Thoracic aorta (tissue), 2 donors: ENCODE results near the gene C10orf95. TPM values are rescaled to one million over a fixed set of nuclear protein-coding genes. Genes with fewer than 3 reads are reported as not detected.

Experiments
- ATAC-seq: fragments of 150-250 bp; one replicate; pipeline ENCODE4 v1.8.0; 2017; ENCODE audit warnings: low read depth; ENCODE audit not compliant: insufficient number of reproducible peaks, low FRiP score
- DNase-seq: peaks from one replicate; pipeline ENCODE4 v3.0.0-alpha.2; 2020; ENCODE audit warnings: low spot score
- H3K27ac ChIP-seq, 2 donors: fragments of 200-600 bp; sonication (generic); 1 replicate in 1 of 2; 2 replicates in 1 of 2; pipeline ENCODE4 v1.5.1; 2016; ENCODE audit warnings: mild to moderate bottlenecking in 2 of 2, moderate library complexity in 2 of 2
- H3K27me3 ChIP-seq: fragments of 200-600 bp; sonication (generic); replicated peaks from 2 replicates; pipeline ENCODE4 v1.6.0; 2016; ENCODE audit warnings: mild to moderate bottlenecking; ENCODE audit not compliant: insufficient read depth
- H3K36me3 ChIP-seq: fragments of 200-600 bp; sonication (generic); one replicate; pipeline ENCODE4 v1.5.1; 2016
- H3K4me1 ChIP-seq, 2 donors: fragments of 200-600 bp; sonication (generic); 1 replicate in 1 of 2; 2 replicates in 1 of 2; pipeline versions ENCODE4 v1.5.1 to v1.6.0; 2016; ENCODE audit warnings: low read depth in 2 of 2, mild to moderate bottlenecking in 1 of 2; ENCODE audit not compliant: control insufficient read depth in 1 of 2
- H3K4me3 ChIP-seq: fragments of 200-600 bp; sonication (generic); 2 replicates; pipeline ENCODE4 v1.5.1; 2016; ENCODE audit warnings: mild to moderate bottlenecking
- H3K9me3 ChIP-seq: fragments of 200-600 bp; sonication (generic); 2 replicates; pipeline ENCODE4 v1.5.1; 2016
- total RNA-seq, 2 donors: library from RNA; depleted of rRNA; stranded (reverse); fragments of >200 nt; gene quantifications; one replicate each; pipeline versions ENCODE4 v1.1.0 to v1.2.3, GENCODE V29; 2016
- TF ChIP-seq, protein P1 (sequence below): fragments of 200-600 bp; sonication (generic); IDR thresholded peaks from one replicate; pipeline ENCODE4 v1.5.1; 2019; ENCODE audit warnings: antibody characterized with exemption

The C10orf95 gene
- total RNA-seq, 2 donors from 2014 or later = not detected

DNA sequence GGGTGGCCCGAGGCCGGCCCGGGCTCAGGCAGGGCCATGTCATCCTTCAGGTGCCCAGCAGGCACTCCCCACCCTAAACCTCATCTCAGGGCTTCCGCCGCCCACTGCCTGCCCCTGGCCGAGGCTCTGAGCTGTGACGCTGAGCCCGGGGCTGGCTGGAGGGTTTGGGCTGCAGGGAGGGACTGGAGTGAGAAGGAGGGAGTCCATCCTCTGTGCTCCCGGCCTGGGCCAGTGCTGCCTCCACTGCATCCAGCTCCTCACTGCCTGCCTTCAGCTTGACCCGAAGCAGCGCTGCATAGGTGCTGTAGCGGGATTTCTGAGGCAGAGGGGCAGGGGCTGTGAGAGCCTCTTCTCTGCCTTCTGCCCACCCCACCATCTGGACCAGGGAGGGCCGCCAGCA lies 48.2 kb downstream of the C10orf95 start:
- peaks cover 3 to 13% of the 10 kb centered on the region in 2 donors for H3K4me1 ChIP-seq
- no peak overlapping the region for H3K27ac ChIP-seq
- ATAC-seq = no peak
- H3K4me3 ChIP-seq = no peak overlapping the region
- H3K36me3 ChIP-seq = peaks cover 12% of the 10 kb centered on the region
- no peak for DNase-seq
- TF ChIP-seq, protein P1, sequence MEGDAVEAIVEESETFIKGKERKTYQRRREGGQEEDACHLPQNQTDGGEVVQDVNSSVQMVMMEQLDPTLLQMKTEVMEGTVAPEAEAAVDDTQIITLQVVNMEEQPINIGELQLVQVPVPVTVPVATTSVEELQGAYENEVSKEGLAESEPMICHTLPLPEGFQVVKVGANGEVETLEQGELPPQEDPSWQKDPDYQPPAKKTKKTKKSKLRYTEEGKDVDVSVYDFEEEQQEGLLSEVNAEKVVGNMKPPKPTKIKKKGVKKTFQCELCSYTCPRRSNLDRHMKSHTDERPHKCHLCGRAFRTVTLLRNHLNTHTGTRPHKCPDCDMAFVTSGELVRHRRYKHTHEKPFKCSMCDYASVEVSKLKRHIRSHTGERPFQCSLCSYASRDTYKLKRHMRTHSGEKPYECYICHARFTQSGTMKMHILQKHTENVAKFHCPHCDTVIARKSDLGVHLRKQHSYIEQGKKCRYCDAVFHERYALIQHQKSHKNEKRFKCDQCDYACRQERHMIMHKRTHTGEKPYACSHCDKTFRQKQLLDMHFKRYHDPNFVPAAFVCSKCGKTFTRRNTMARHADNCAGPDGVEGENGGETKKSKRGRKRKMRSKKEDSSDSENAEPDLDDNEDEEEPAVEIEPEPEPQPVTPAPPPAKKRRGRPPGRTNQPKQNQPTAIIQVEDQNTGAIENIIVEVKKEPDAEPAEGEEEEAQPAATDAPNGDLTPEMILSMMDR = no peak
- H3K9me3 ChIP-seq = no peaks in the 10 kb centered on the region
- no peaks in the 10 kb centered on the region for H3K27me3 ChIP-seq

DNA sequence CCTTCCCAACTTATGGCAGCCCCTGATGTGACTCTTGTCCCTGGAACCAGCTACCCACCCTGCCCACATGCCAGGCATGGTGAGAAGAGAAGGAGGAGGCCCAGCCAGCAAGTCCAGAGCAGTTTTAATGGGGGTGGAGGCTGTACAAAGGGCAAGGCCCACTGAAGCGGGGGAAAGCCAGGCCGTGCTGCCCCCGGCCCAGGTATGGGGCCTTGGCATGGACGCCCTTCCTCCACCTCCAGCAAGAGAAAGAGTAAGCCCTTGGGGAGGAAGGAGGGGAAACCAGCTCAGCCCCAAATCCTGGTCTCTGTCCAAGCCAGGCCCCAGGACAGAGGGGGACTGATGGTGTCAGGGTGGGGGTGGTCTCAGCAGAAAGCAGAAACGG lies 48.8 kb downstream of the C10orf95 start:
- Histone ChIP-seq H3K36me3 (peaks cover 12% of the 10 kb centered on the region), H3K9me3 (no peaks in the 10 kb centered on the region), H3K27me3 (no peaks in the 10 kb centered on the region), H3K4me3 (no peak overlapping the region), H3K4me1 (peaks cover 3 to 13% of the 10 kb centered on the region in 2 donors), H3K27ac (no peak overlapping the region)
- no peak for DNase-seq
- TF ChIP-seq, protein P1 = no peak
- ATAC-seq = no peak

DNA sequence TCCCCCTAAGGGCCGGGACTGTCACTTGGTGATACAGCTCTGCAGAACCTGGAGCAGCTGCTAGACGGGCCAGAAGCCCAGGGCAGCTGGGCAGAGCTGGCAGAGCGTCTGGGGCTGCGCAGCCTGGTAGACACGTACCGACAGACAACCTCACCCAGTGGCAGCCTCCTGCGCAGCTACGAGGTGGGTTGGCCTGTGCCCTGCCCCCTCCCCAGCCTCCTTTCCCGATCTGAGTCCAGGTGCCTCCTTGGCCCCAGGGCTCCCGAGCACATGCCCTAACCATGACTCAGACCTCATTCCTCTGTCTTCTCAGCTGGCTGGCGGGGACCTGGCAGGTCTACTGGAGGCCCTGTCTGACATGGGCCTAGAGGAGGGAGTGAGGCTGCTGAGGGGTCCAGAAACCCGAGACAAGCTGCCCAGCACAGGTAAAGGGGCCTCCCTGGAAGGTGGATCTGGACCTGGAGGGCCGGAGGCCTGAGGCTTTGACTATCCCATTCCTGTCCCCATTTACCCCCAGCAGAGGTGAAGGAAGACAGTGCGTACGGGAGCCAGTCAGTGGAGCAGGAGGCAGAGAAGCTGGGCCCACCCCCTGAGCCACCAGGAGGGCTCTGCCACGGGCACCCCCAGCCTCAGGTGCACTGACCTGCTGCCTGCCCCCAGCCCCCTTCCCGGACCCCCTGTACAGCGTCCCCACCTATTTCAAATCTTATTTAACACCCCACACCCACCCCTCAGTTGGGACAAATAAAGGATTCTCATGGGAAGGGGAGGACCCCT lies 49.4 kb downstream of the C10orf95 start:
- DNase-seq (no peak), ATAC-seq (no peak)
- no peaks in the 10 kb centered on the region for H3K9me3 ChIP-seq
- no peak overlapping the region for H3K27ac ChIP-seq
- TF ChIP-seq, protein P1 = no peak
- no peaks in the 10 kb centered on the region for H3K27me3 ChIP-seq
- H3K4me1 ChIP-seq = peaks cover 3 to 15% of the 10 kb centered on the region in 2 donors
- peaks cover 12% of the 10 kb centered on the region for H3K36me3 ChIP-seq
- no peak overlapping the region for H3K4me3 ChIP-seq

DNA sequence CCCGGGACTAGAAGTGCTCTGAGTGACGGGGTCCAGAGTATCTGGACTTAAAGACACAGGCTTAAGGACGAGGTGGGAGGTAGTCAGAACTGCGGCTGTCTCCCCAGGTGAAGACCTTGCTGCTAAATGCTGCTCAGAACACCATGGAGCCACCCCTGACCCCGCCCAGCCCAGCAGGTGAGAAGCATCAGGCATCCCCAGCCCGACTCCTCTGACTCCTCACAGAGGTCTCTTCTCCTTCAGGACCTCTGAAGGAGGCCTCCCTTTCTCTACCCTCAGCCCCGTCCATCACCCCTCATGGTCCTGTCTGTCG lies 50.0 kb downstream of the C10orf95 start:
- no peak overlapping the region for H3K27ac ChIP-seq
- DNase-seq (no peak), ATAC-seq (no peak)
- no peaks in the 10 kb centered on the region for H3K9me3 ChIP-seq
- H3K27me3 ChIP-seq = no peaks in the 10 kb centered on the region
- TF ChIP-seq, protein P1 = no peak
- peaks cover 7 to 21% of the 10 kb centered on the region in 2 donors for H3K4me1 ChIP-seq
- peaks cover 12% of the 10 kb centered on the region for H3K36me3 ChIP-seq
- no peak overlapping the region for H3K4me3 ChIP-seq

DNA sequence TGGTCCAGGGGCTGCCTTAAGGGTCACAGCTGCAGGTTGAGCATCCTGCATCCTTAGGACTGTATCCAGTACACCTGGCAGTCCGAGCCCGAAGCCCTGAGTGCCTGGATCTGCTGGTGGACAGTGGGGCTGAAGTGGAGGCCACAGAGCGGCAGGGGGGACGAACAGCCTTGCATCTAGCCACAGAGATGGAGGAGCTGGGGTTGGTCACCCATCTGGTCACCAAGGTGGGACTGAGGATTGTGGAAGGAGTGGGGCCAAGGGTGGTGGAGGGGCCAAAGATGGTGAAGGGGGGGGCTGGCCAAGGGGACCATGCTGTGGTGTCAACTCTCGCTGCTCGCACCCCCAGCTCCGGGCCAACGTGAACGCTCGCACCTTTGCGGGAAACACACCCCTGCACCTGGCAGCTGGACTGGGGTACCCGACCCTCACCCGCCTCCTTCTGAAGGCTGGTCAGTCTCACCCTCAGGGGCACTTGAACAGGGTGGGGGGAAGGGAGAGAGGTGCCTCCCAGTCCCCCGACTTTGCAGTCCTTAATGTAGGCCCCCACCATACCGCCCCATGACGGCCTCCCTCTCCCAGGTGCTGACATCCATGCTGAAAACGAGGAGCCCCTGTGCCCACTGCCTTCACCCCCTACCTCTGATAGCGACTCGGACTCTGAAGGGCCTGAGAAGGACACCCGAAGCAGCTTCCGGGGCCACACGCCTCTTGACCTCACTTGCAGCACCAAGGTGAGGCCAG lies 50.6 kb downstream of the C10orf95 start:
- no peaks in the 10 kb centered on the region for H3K27me3 ChIP-seq
- no peaks in the 10 kb centered on the region for H3K9me3 ChIP-seq
- TF ChIP-seq, protein P1 = no peak
- H3K36me3 ChIP-seq = peaks cover 12% of the 10 kb centered on the region
- H3K27ac ChIP-seq = no peak overlapping the region
- ATAC-seq (no peak), DNase-seq (no peak)
- no peak overlapping the region for H3K4me3 ChIP-seq
- peaks cover 12 to 27% of the 10 kb centered on the region in 2 donors for H3K4me1 ChIP-seq
